Sigmoid colon (tissue), 4 donors: ENCODE measurements around the gene REX1BD.

ENCODE experiments used
- EP300 ChIP-seq, 4 donors: sonication (generic); formaldehyde crosslinking; IDR thresholded peaks; one replicate each; pipeline ENCODE4 v1.6.1; 2017; ENCODE audit warnings: antibody characterized with exemption in 4 of 4
- POLR2A ChIP-seq, 2 donors: fragments of 450-650 bp; IDR thresholded peaks; one replicate each; pipeline ENCODE4 v1.6.1; 2016; ENCODE audit warnings: antibody characterized with exemption in 2 of 2, mild to moderate bottlenecking in 2 of 2, moderate library complexity in 2 of 2
- POLR2AphosphoS5 ChIP-seq, 4 donors: sonication (generic); formaldehyde crosslinking; IDR thresholded peaks; one replicate each; pipeline ENCODE4 v1.6.1; 2017; ENCODE audit warnings: antibody characterized with exemption in 4 of 4
- TF ChIP-seq, protein P1 (sequence below), 4 experiments: fragments of 450-650 bp in 3 of 4; fragments of 200-600 bp in 1 of 4; IDR thresholded peaks; one replicate each; pipeline ENCODE4 v1.5.1; 2016 to 2019; ENCODE audit warnings: antibody characterized with exemption in 4 of 4, mild to moderate bottlenecking in 3 of 4, moderate library complexity in 2 of 4

- TF ChIP-seq, protein P1, sequence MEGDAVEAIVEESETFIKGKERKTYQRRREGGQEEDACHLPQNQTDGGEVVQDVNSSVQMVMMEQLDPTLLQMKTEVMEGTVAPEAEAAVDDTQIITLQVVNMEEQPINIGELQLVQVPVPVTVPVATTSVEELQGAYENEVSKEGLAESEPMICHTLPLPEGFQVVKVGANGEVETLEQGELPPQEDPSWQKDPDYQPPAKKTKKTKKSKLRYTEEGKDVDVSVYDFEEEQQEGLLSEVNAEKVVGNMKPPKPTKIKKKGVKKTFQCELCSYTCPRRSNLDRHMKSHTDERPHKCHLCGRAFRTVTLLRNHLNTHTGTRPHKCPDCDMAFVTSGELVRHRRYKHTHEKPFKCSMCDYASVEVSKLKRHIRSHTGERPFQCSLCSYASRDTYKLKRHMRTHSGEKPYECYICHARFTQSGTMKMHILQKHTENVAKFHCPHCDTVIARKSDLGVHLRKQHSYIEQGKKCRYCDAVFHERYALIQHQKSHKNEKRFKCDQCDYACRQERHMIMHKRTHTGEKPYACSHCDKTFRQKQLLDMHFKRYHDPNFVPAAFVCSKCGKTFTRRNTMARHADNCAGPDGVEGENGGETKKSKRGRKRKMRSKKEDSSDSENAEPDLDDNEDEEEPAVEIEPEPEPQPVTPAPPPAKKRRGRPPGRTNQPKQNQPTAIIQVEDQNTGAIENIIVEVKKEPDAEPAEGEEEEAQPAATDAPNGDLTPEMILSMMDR (IDR thresholded peaks at IDR 0.05): no peak
- TF ChIP-seq EP300 (IDR thresholded peaks at IDR 0.05) (no peak), POLR2AphosphoS5 (IDR thresholded peaks at IDR 0.05) (no peak), POLR2A (IDR thresholded peaks at IDR 0.05) (no peak)
Observed at GRCh38 chr19:18593367-18594095, 4.9 kb downstream of the REX1BD start.
